ENCODE results near the gene ASCL3.
"Not testable (repeated sequence)": the region's sequence is repeated elsewhere in the genome, so short reads cannot be mapped to it uniquely, and the experiment has no call there.

The ASCL3 gene

DNA sequence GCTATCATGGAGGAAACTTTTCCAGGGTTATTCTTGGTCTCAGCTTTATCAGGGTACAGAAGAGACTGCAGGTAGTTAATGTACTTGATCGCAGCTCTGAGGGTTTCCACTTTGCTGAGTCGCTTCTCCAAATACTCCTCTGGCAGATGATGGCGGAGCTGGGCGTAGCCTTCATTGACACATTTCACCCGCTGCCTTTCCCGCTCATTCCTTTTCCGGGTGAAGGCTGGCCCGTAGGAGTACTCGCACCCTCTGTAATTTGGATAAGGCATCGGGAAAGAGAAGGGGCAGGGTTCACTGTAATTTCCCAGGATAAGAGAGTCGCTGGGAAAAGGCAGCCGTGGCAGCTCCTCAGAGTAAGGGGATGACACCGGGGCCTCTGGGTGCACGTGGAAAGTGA, 5.2 kb downstream of the ASCL3 start:
- Mint-ChIP-seq H3K27me3 (ENCODE audit: low read depth) (peaks cover 4% of the 10 kb centered on the region), H3K27ac (no peak overlapping the region), H3K4me3 (no peak overlapping the region), H3K36me3 (ENCODE audit: low read depth) (no peaks in the 10 kb centered on the region), H3K4me1 (peaks cover 21% of the 10 kb centered on the region), H3K9me3 (no peaks in the 10 kb centered on the region)
- TF ChIP-seq, protein P1, sequence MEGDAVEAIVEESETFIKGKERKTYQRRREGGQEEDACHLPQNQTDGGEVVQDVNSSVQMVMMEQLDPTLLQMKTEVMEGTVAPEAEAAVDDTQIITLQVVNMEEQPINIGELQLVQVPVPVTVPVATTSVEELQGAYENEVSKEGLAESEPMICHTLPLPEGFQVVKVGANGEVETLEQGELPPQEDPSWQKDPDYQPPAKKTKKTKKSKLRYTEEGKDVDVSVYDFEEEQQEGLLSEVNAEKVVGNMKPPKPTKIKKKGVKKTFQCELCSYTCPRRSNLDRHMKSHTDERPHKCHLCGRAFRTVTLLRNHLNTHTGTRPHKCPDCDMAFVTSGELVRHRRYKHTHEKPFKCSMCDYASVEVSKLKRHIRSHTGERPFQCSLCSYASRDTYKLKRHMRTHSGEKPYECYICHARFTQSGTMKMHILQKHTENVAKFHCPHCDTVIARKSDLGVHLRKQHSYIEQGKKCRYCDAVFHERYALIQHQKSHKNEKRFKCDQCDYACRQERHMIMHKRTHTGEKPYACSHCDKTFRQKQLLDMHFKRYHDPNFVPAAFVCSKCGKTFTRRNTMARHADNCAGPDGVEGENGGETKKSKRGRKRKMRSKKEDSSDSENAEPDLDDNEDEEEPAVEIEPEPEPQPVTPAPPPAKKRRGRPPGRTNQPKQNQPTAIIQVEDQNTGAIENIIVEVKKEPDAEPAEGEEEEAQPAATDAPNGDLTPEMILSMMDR (IDR thresholded peaks at IDR 0.05; ENCODE audit: unreplicated experiment in 3 of 3): no peak

DNA sequence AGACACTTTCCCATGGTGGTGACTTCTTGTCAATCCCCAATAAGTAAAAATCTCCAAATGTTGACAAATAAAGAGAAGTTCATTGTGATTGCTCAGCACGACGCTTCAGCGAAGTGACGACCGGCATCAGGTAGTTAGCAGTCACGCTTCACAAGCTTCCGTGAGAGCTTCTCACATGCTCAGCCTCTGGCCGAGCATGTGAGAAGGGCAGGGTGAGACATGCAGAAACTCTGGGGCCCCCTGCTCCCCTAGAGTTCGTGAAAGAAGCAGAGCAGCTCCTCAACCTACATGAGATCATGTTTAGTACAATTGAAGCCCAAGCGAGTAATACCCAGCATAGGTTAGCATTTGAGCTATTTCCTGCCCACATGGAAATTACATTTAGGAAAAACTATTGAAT, 5.7 kb downstream of the ASCL3 start:
- TF ChIP-seq, protein P1 (IDR thresholded peaks at IDR 0.05; ENCODE audit: unreplicated experiment in 3 of 3): no peak
- H3K4me1 Mint-ChIP-seq: peaks cover 25% of the 10 kb centered on the region
- no peaks in the 10 kb centered on the region for H3K9me3 Mint-ChIP-seq
- no peak overlapping the region for H3K4me3 Mint-ChIP-seq
- H3K27ac Mint-ChIP-seq: peak overlapping the region in 1 of 3 experiments; percentile 45
- no peaks in the 10 kb centered on the region for H3K36me3 Mint-ChIP-seq (ENCODE audit: low read depth)
- H3K27me3 Mint-ChIP-seq (ENCODE audit: low read depth): peaks cover 7% of the 10 kb centered on the region

DNA sequence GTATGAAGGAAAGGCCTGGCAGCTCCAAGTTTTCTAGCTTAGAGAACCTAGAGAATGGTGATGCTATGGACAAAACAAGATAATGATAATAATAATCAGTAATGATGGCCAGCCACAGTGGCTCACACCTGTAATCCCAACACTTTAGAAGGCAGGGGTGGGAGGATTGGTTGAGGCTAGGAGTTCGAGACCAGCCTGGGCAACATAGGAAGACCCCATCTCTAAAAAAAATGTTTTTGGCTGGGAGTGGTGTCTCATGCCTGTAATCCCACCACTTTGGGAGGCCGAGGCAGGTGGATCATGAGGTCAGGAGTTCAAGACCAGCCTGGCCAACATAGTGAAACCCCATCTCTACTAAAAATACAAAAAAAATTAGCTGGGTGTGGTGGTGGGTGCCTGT, 7.0 kb downstream of the ASCL3 start:
- H3K36me3 Mint-ChIP-seq (ENCODE audit: low read depth); H3K27me3 Mint-ChIP-seq (ENCODE audit: low read depth); H3K4me3 Mint-ChIP-seq; H3K9me3 Mint-ChIP-seq: not testable (repeated sequence)
- H3K27ac Mint-ChIP-seq: peak overlapping the region in 1 of 3 experiments; percentile 22
- H3K4me1 Mint-ChIP-seq: peaks cover 15% of the 10 kb centered on the region

DNA sequence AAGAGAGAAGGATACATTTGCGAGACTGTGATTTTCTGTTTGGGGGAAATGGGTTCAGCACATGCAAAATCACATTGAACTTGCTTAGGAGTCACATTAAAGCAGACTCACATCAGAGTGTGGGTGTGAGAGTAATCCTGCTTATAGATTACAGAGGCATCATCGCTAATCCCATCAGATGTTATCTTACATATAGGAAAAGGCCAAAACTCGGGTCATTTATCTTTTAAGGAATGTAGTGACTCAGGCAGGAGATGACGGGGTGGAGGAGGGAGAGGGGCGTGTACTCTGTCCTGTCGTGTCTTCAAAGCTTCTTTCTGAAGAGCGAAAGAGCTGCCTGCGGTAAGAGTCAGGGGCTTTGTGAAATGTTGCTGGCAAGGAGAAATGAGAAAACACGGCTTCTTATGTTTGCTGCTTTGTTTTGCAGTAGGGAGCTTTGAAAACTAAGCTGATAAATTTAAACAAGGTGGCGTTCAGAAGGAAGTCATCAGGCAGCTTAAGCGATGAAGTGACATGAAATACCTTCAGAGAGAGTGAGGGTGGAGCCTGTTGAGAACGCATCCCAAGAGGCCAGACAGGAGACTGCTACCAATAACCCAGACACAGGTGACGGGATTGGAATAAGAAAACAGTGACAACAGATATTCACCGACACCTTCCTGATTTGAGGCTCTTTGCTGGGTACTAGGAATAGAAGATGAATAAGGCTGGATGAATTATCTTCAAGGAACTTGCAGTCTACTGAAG, 7.9 kb downstream of the ASCL3 start:
- no peaks in the 10 kb centered on the region for H3K9me3 Mint-ChIP-seq
- peak overlapping the region in 2 of 3 experiments; percentile 6 to 7 for H3K4me3 Mint-ChIP-seq
- H3K4me1 Mint-ChIP-seq: peaks cover 15% of the 10 kb centered on the region
- H3K27me3 Mint-ChIP-seq (ENCODE audit: low read depth): peaks cover 7% of the 10 kb centered on the region
- TF ChIP-seq, protein P1 (IDR thresholded peaks at IDR 0.05; ENCODE audit: unreplicated experiment in 3 of 3): no peak
- H3K36me3 Mint-ChIP-seq (ENCODE audit: low read depth): no peaks in the 10 kb centered on the region
- H3K27ac Mint-ChIP-seq: peak overlapping the region in 2 of 3 experiments; percentile 3 to 22

DNA sequence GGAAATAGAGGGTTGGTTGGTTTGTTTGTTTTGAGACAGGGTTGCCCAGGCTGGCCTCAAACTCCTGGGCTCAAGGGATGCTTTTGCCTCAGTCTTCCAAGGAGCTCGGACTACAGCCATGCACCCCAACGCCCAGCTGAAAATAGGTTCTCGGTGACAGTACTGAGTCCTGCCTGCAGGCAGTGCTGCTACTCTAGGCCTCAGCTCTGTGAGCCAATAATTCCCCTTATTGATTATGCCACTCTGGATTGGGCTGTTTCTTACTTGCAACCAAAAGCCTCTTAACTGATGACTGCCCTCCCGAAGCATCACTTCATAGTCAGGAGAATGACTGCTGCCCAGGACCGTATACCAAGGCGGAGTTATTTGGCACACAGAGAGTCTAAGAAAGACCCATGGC, 8.9 kb downstream of the ASCL3 start:
- Mint-ChIP-seq H3K36me3 (ENCODE audit: low read depth) (no peaks in the 10 kb centered on the region), H3K27me3 (ENCODE audit: low read depth) (peaks cover 7% of the 10 kb centered on the region), H3K27ac (no peak overlapping the region), H3K9me3 (no peaks in the 10 kb centered on the region), H3K4me1 (peaks cover 15% of the 10 kb centered on the region), H3K4me3 (no peak overlapping the region)
- TF ChIP-seq, protein P1 (IDR thresholded peaks at IDR 0.05; ENCODE audit: unreplicated experiment in 3 of 3): no peak

DNA sequence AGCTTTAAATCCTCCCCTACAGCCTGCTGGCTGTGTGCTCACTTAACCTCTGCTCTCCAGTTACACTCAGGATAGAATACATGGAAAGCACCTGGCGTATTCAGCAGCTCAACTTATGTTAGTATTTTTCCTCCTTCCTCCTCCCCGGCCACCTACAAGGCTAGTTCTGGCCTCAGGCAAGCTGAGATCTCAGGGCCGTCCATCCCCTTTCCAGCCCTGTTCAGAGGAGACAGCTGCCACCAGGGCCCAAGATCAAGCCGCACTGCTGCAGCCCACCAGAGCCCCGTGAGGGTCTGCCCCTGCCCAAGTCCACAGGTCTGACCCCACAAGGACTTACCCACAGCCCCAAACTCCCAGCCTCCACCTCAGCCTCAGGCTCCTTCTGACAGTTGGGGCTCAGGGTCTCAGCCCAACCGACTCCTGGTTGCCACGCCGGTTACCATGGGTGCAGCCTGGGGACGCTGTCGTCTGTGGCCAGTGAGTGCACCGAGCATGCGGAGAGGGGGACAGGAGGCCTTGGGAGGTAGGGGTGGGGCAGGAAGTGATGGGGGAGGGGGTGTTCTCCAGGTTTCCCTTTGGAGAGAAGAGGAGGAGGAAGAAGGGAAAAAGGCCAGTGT, 10.1 kb downstream of the ASCL3 start, which contains the start of gene C11orf16:
TSS of gene C11orf16 (minus strand) at position 384 of the 617 bp plus-strand sequence. CDS start 639 bp downstream, outside the sequence.
- peak within 1 kb of the TSS in 1 of 3 experiments; percentile 45 for H3K27ac Mint-ChIP-seq
- H3K4me3 Mint-ChIP-seq: no peak within 1 kb of the TSS
- peaks cover 7% of the 10 kb centered on the region for H3K27me3 Mint-ChIP-seq (ENCODE audit: low read depth)
- no peaks in the 10 kb centered on the region for H3K36me3 Mint-ChIP-seq (ENCODE audit: low read depth)
- TF ChIP-seq, protein P1 (IDR thresholded peaks at IDR 0.05; ENCODE audit: unreplicated experiment in 3 of 3): no peak
- no peaks in the 10 kb centered on the region for H3K9me3 Mint-ChIP-seq
- peaks cover 15% of the 10 kb centered on the region for H3K4me1 Mint-ChIP-seq
